Astrocyte (in vitro differentiated cells and primary cell): ENCODE measurements around the gene KIAA1614.

Source experiments
- CTCF ChIP-seq: IDR thresholded peaks from 2 replicates; pipeline ENCODE4 v1.5.1; 2011; ENCODE audit warnings: low read depth, mild to moderate bottlenecking, inconsistent platforms, low read length, moderate library complexity; ENCODE audit not compliant: insufficient read depth
- EZH2 ChIP-seq: IDR thresholded peaks from 2 replicates; pipeline ENCODE4 v1.6.1; 2012; ENCODE audit warnings: mild to moderate bottlenecking, low read length, inconsistent platforms; ENCODE audit not compliant: insufficient read depth

DNA sequence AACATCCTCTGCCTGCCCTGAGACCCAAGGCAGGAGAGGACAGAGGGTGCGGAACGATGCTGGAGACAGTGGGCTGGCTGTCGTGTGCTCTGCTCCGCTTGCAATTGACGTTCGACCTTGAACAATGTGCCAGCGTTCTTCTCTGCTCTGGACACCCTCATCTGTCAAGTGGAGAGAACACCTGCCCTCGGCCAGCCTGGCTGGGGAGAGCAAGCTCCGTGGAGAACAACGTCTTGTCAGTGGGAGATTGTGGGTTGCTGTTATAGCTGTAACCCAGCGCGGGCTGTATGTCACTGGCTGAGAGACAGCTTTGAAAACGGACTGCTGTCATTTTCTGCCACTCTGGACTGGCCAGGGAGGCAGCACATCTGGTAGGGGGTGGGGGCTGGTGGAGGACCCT is 14.7 kb downstream of the KIAA1614 start:
- TF ChIP-seq EZH2 (no peak), CTCF (no peak)
